ENCODE data around the gene REXO2.

The REXO2 gene

DNA sequence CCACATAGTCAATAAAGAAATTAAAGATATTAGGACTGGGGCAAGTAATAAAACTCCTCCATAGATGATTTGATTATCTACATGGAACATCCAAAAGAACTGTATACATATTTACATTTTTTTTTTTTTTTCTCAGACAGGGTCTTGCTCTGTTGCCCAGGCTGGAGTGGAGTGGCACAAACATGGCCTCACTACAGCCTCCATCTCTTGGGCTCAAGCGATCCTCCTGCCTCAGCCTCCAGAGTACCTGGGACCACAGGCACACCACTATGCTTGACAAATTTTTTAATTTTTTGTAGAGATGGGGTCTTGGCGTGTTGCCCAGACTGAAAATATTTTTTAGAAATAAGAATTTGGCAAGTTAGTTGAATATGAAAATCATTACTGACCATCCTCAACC is 24.7 kb downstream of the REXO2 start:
- H3K9me3 ChIP-seq (ENCODE audit: severe bottlenecking), result no peaks in the 10 kb centered on the region
- H3K27ac ChIP-seq, result no peak overlapping the region
- TF ChIP-seq, protein P1, sequence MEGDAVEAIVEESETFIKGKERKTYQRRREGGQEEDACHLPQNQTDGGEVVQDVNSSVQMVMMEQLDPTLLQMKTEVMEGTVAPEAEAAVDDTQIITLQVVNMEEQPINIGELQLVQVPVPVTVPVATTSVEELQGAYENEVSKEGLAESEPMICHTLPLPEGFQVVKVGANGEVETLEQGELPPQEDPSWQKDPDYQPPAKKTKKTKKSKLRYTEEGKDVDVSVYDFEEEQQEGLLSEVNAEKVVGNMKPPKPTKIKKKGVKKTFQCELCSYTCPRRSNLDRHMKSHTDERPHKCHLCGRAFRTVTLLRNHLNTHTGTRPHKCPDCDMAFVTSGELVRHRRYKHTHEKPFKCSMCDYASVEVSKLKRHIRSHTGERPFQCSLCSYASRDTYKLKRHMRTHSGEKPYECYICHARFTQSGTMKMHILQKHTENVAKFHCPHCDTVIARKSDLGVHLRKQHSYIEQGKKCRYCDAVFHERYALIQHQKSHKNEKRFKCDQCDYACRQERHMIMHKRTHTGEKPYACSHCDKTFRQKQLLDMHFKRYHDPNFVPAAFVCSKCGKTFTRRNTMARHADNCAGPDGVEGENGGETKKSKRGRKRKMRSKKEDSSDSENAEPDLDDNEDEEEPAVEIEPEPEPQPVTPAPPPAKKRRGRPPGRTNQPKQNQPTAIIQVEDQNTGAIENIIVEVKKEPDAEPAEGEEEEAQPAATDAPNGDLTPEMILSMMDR (IDR thresholded peaks at IDR 0.05; ENCODE audit: low read depth, low read length), result no peak
- no peaks in the 10 kb centered on the region for H3K27me3 ChIP-seq (ENCODE audit: insufficient read depth, low read depth, severe bottlenecking)
- DNase-seq, result no peak
- H3K4me3 ChIP-seq (ENCODE audit: low read depth, low read length), result no peak overlapping the region
- H3K36me3 ChIP-seq, result no peaks in the 10 kb centered on the region

DNA sequence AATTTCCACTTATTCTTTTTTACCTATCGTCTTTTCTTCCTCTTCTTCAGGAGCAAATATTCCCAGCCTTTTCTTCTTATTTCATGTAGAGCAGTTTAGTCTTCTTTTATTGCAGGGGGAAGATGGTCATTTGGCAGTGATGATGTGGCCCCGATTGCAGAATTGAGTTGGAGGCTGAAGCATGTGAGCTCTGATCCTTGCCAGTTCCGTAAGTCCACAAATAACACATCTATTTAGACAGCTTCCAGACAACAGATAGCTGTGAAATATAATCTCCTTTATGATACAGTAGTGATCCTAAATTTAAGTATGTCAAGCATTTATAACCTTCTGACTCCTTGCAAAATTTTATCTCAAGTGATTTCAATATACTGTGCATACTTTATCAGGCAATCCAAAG is 27.5 kb downstream of the REXO2 start:
- TF ChIP-seq, protein P1 (IDR thresholded peaks at IDR 0.05; ENCODE audit: low read depth, low read length), result no peak
- H3K27me3 ChIP-seq (ENCODE audit: insufficient read depth, low read depth, severe bottlenecking), result no peaks in the 10 kb centered on the region
- DNase-seq, result no peak
- no peak overlapping the region for H3K4me3 ChIP-seq (ENCODE audit: low read depth, low read length)
- H3K36me3 ChIP-seq, result no peaks in the 10 kb centered on the region
- H3K9me3 ChIP-seq (ENCODE audit: severe bottlenecking), result no peaks in the 10 kb centered on the region
- H3K27ac ChIP-seq, result no peak overlapping the region

DNA sequence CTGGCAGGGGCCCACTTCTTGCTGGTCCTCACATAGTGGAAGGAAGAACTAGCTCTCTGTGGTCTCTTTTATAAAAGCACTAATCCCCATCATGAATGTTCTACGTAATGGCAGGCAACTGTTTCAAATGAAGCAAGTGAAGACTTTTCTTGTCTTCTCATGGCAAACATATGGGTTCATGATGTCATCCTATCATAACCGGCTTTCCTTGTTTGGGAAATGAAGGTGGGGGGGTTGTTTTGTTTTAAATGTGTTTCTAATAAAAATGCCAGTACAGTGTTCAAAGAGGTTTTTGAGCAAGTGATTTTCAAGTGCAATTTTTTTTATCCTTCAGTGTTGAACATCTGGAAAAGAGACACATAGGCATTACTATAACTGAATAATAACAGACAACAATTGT is 33.4 kb downstream of the REXO2 start:
- Histone ChIP-seq H3K27ac (no peak overlapping the region), H3K36me3 (no peaks in the 10 kb centered on the region), H3K27me3 (ENCODE audit: insufficient read depth, low read depth, severe bottlenecking) (no peaks in the 10 kb centered on the region), H3K4me3 (ENCODE audit: low read depth, low read length) (no peak overlapping the region), H3K9me3 (ENCODE audit: severe bottlenecking) (no peaks in the 10 kb centered on the region)
- TF ChIP-seq, protein P1 (IDR thresholded peaks at IDR 0.05; ENCODE audit: low read depth, low read length), result no peak
- no peak for DNase-seq

DNA sequence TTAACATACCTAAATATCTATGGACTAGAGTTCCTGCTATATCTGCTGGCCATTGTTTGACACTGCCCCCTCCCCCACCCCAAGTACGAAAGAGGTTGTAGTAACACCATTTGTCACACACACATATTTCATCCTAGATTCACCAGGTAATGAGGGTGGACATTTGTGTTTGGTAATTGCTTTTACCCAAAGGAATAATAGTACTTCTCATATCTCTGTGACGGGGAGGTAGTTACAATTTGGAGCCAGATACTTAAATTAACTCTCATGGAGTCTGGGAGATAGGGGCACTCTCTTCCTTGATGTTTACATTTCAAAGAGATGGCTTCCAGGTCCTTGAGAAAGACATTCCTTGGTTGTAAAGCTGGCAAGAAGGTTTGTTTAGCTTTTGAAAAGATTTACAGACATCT is 38.7 kb downstream of the REXO2 start:
- TF ChIP-seq, protein P1 (IDR thresholded peaks at IDR 0.05; ENCODE audit: low read depth, low read length), result no peak
- Histone ChIP-seq H3K27ac (no peak overlapping the region), H3K4me3 (ENCODE audit: low read depth, low read length) (no peak overlapping the region), H3K27me3 (ENCODE audit: insufficient read depth, low read depth, severe bottlenecking) (no peaks in the 10 kb centered on the region), H3K36me3 (no peaks in the 10 kb centered on the region), H3K9me3 (ENCODE audit: severe bottlenecking) (no peaks in the 10 kb centered on the region)
- DNase-seq, result no peak

DNA sequence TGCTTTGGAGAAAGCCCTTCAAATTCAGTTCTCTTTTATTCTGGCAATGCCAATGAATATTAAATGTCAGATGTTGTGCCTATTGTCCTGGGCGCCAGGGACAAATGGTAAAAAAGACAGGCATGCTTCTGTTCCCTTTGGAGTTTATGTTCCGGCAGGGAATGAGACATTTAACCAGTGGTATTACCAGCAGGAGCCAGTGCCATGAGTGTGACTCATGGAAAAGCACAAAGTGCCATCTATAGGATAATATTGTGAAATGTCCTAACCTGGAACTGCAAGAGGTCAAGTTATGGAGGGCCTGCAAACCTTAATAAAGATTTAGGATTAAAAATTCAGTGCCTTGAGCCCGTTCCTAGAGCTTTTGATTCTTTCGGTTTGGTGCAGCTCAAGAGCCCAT is 39.5 kb downstream of the REXO2 start:
- Histone ChIP-seq H3K27ac (no peak overlapping the region), H3K4me3 (ENCODE audit: low read depth, low read length) (no peak overlapping the region)

DNA sequence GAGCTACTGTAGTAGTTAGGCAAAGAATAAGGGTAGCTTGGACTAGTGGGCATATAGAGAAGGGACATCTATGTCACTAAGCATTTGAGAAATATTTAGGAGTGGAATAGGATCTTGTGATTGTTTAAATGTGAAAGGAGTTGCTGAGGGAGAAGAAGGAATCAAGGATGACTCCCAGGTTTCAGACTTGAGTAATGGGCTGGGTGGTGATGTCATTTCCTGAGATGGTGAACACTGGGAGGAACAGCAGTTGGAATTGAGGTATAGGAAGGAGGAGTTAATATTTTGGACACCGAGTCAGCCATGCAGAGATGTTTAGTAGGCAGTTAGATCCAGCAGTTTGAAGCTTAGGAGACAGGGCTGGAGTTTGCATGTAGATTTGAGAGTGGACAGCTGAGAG is 40.1 kb downstream of the REXO2 start:
- DNase-seq, result no peak
- TF ChIP-seq, protein P1 (IDR thresholded peaks at IDR 0.05; ENCODE audit: low read depth, low read length), result no peak
- Histone ChIP-seq H3K9me3 (ENCODE audit: severe bottlenecking) (no peaks in the 10 kb centered on the region), H3K36me3 (no peaks in the 10 kb centered on the region), H3K27me3 (ENCODE audit: insufficient read depth, low read depth, severe bottlenecking) (no peaks in the 10 kb centered on the region), H3K27ac (no peak overlapping the region), H3K4me3 (ENCODE audit: low read depth, low read length) (no peak overlapping the region)

More for the DNA sequence above, 39.5 kb downstream of the REXO2 start:
- Histone ChIP-seq H3K27me3 (ENCODE audit: insufficient read depth, low read depth, severe bottlenecking) (no peaks in the 10 kb centered on the region), H3K9me3 (ENCODE audit: severe bottlenecking) (no peaks in the 10 kb centered on the region), H3K36me3 (no peaks in the 10 kb centered on the region)
- TF ChIP-seq, protein P1 (IDR thresholded peaks at IDR 0.05; ENCODE audit: low read depth, low read length), result no peak
- no peak for DNase-seq
